OCI-LY3 (cell line): ENCODE measurements around the gene PTPRA.

Source experiments
- H2AFZ ChIP-seq: fragments of 200-600, 300-600 bp; shearing (Covaris generic); 2 replicates; pipeline ENCODE4 v1.6.0; 2014; ENCODE audit warnings: antibody characterized with exemption, low read depth, low read length
- H3K27ac ChIP-seq: fragments of 200-600, 300-600 bp; sonication (generic); 2 replicates; pipeline ENCODE4 v1.5.1; 2014; ENCODE audit warnings: mild to moderate bottlenecking, low read length, moderate library complexity, mixed read lengths
- H3K27me3 ChIP-seq: fragments of 200-600, 300-600 bp; sonication (generic); 2 replicates; pipeline ENCODE4 v1.6.1; 2014; ENCODE audit warnings: low read depth, low read length, mixed read lengths
- H3K36me3 ChIP-seq: fragments of 200-600, 300-600 bp; sonication (generic); replicated peaks from 2 replicates; pipeline ENCODE3; 2014; ENCODE audit warnings: low read depth, low read length, mixed read lengths
- H3K4me1 ChIP-seq: fragments of 300-600, 200-600 bp; sonication (generic); 2 replicates; pipeline ENCODE4 v1.6.1; 2014; ENCODE audit warnings: low read length, mixed read lengths
- H3K4me2 ChIP-seq: fragments of 200-600, 300-600 bp; sonication (generic); 2 replicates; pipeline ENCODE4 v1.6.1; 2014; ENCODE audit warnings: low read length, mixed read lengths
- H3K4me3 ChIP-seq: fragments of 300-600, 200-600 bp; sonication (generic); 2 replicates; pipeline ENCODE4 v1.5.1; 2014; ENCODE audit warnings: antibody characterized with exemption, mild to moderate bottlenecking, low read length, moderate library complexity
- H3K79me2 ChIP-seq: fragments of 300-600, 200-600 bp; shearing (Covaris generic); 2 replicates; pipeline ENCODE4 v1.6.1; 2014; ENCODE audit warnings: mild to moderate bottlenecking, low read length, mixed read lengths
- H3K9ac ChIP-seq: fragments of 300-600, 200-600 bp; shearing (Covaris generic); 2 replicates; pipeline ENCODE4 v1.6.0; 2014; ENCODE audit warnings: mild to moderate bottlenecking, low read length, moderate library complexity
- H3K9me3 ChIP-seq: fragments of 200-600, 300-600 bp; shearing (Covaris generic); 2 replicates; pipeline ENCODE4 v1.6.1; 2014; ENCODE audit warnings: low read length, mixed read lengths; ENCODE audit not compliant: insufficient read depth
- H4K20me1 ChIP-seq: fragments of 200-600, 300-600 bp; sonication (generic); 2 replicates; pipeline ENCODE4 v1.6.1; 2016; ENCODE audit warnings: low read length, mixed read lengths; ENCODE audit not compliant: insufficient read depth
- CTCF ChIP-seq: fragments of 200-600, 300-600 bp; sonication (generic); IDR thresholded peaks from 2 replicates; pipeline ENCODE4 v1.5.1; 2014; ENCODE audit warnings: antibody characterized with exemption, low read length, low read depth
- EZH2phosphoT487 ChIP-seq: fragments of 200-600 bp; shearing (Covaris generic); IDR thresholded peaks from 2 replicates; pipeline ENCODE4 v1.6.1; 2018; ENCODE audit warnings: antibody characterized with exemption, mixed run types, low read depth

The PTPRA gene

GRCh38 chr20:2922957-2923356 is 49.7 kb downstream of the PTPRA start:
- TF ChIP-seq CTCF (no peak), EZH2phosphoT487 (no peak)
- Histone ChIP-seq H3K79me2 (0 out of 2 replicates have a peak, but pooled peaks cover 4% of the 10 kb centered on the region), H3K9me3 (no peaks in the 10 kb centered on the region), H3K4me3 (no peak overlapping the region), H4K20me1 (peaks cover 10% of the 10 kb centered on the region), H3K36me3 (peaks cover 8% of the 10 kb centered on the region), H3K4me1 (no peaks in the 10 kb centered on the region), H3K27me3 (no peaks in the 10 kb centered on the region), H3K4me2 (no peak overlapping the region), H3K27ac (no peak overlapping the region), H3K9ac (no peak overlapping the region), H2AFZ (no peak overlapping the region)

- no peaks in the 10 kb centered on the region for H3K36me3 ChIP-seq
- H3K9ac ChIP-seq = no peak overlapping the region
- no peaks in the 10 kb centered on the region for H3K4me1 ChIP-seq
- H3K4me3 ChIP-seq = no peak overlapping the region
- no peaks in the 10 kb centered on the region for H3K27me3 ChIP-seq
- no peak overlapping the region for H3K4me2 ChIP-seq
- H4K20me1 ChIP-seq = peaks cover 4% of the 10 kb centered on the region; the same call in 1 of the 2 replicates
- no peak overlapping the region for H2AFZ ChIP-seq
- H3K27ac ChIP-seq = no peak overlapping the region
- H3K79me2 ChIP-seq = no peaks in the 10 kb centered on the region
- H3K9me3 ChIP-seq = no peaks in the 10 kb centered on the region
- TF ChIP-seq CTCF = no peak
- TF ChIP-seq EZH2phosphoT487 = no peak
Measured at GRCh38 chr20:2930538-2930937, 57.3 kb downstream of the PTPRA start.

GRCh38 chr20:2932498-2932897 is 59.2 kb downstream of the PTPRA start:
- Histone ChIP-seq H4K20me1 (peaks cover 4% of the 10 kb centered on the region; the same call in 1 of the 2 replicates), H3K9me3 (no peaks in the 10 kb centered on the region), H3K4me2 (no peak overlapping the region), H3K79me2 (no peaks in the 10 kb centered on the region), H3K27ac (no peak overlapping the region), H3K4me3 (no peak overlapping the region), H3K36me3 (no peaks in the 10 kb centered on the region), H3K27me3 (no peaks in the 10 kb centered on the region), H3K9ac (no peak overlapping the region), H3K4me1 (no peaks in the 10 kb centered on the region), H2AFZ (no peak overlapping the region)
- TF ChIP-seq CTCF (no peak), EZH2phosphoT487 (no peak)

- Histone ChIP-seq H3K4me3 (no peak overlapping the region), H3K9ac (no peak overlapping the region), H3K4me1 (peaks cover 6% of the 10 kb centered on the region), H4K20me1 (no peaks in the 10 kb centered on the region; the same call in 1 of the 2 replicates), H3K9me3 (no peaks in the 10 kb centered on the region), H3K4me2 (no peak overlapping the region), H2AFZ (no peak overlapping the region), H3K79me2 (0 out of 2 replicates have a peak, but pooled peaks cover 3% of the 10 kb centered on the region), H3K27me3 (no peaks in the 10 kb centered on the region), H3K36me3 (no peaks in the 10 kb centered on the region), H3K27ac (no peak overlapping the region)
- no peak for TF ChIP-seq EZH2phosphoT487
- TF ChIP-seq CTCF = no peak
Measured at GRCh38 chr20:2937902-2938301, 64.6 kb downstream of the PTPRA start.
